ENCODE data around the gene DHX38.

DNA sequence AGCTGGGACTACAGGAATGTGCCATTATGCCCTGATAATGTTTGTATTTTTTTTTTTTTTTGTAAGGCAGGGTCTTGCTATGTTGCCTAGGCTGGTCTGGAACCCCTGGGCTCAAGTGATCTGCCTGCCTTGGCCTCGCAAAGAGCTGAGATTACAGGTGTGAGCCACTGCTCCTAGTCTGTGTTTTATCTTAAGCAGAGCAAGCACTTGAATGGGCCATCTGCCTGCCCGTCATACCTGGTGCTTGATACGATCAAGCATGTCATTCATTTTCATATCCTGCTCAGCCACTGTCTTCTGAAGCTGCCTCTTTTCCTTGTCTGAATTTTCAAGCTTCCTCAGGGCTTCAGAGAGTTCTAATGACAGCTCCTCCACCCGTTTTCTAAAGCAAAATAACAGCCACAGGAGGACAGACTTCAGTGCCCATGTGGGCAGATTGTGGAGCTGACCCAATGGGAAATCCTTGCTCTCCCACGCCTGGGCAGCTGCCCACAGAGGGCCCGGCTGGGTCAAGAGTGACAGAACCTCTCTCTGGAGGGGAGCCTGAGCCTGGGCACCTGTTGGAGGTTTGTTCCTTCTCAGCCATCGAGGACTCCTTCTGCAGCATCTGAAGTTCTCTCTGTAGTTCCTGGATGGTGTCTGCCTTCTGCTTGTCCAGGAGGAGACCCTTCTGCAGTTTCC lies 36.5 kb downstream of the DHX38 start:
- no peak for TF ChIP-seq POLR2A (IDR thresholded peaks at IDR 0.05; ENCODE audit: low read depth, low read length)
- TF ChIP-seq, protein P1, sequence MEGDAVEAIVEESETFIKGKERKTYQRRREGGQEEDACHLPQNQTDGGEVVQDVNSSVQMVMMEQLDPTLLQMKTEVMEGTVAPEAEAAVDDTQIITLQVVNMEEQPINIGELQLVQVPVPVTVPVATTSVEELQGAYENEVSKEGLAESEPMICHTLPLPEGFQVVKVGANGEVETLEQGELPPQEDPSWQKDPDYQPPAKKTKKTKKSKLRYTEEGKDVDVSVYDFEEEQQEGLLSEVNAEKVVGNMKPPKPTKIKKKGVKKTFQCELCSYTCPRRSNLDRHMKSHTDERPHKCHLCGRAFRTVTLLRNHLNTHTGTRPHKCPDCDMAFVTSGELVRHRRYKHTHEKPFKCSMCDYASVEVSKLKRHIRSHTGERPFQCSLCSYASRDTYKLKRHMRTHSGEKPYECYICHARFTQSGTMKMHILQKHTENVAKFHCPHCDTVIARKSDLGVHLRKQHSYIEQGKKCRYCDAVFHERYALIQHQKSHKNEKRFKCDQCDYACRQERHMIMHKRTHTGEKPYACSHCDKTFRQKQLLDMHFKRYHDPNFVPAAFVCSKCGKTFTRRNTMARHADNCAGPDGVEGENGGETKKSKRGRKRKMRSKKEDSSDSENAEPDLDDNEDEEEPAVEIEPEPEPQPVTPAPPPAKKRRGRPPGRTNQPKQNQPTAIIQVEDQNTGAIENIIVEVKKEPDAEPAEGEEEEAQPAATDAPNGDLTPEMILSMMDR (IDR thresholded peaks at IDR 0.05; ENCODE audit: extremely low read depth in 1 of 2, insufficient read depth in 1 of 2, low read depth in 1 of 2, low read length in 2 of 2) = no peak
- no peak for TF ChIP-seq POLR2AphosphoS5 (IDR thresholded peaks at IDR 0.05; ENCODE audit: insufficient read depth, low read depth, low read length)
- TF ChIP-seq EZH2 (IDR thresholded peaks at IDR 0.05; ENCODE audit: borderline replicate concordance, low read depth, low read length, severe bottlenecking) = no peak
- TF ChIP-seq, protein P2, sequence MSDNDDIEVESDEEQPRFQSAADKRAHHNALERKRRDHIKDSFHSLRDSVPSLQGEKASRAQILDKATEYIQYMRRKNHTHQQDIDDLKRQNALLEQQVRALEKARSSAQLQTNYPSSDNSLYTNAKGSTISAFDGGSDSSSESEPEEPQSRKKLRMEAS (IDR thresholded peaks at IDR 0.05; ENCODE audit: insufficient read depth, insufficient read length) = no peak
- no peak for TF ChIP-seq MYC (IDR thresholded peaks at IDR 0.05; ENCODE audit: low read depth, low read length)
- no peak for TF ChIP-seq FOS (IDR thresholded peaks at IDR 0.05; ENCODE audit: borderline replicate concordance, insufficient read depth, low read length)
- no peak for TF ChIP-seq JUN (IDR thresholded peaks at IDR 0.05; ENCODE audit: borderline replicate concordance, insufficient read depth, insufficient read length, low read depth)
